Measurements from ENCODE around the gene VPS52. TPM values are rescaled to one million over a fixed set of nuclear protein-coding genes. Genes with fewer than 3 reads are reported as not detected.
"Not testable (repeated sequence)": the region's sequence is repeated elsewhere in the genome, so short reads cannot be mapped to it uniquely, and the experiment has no call there.

Gene VPS52
- polyA plus RNA-seq, 3 donors, result 69.2 to 99.3 (median 74.0) TPM

DNA sequence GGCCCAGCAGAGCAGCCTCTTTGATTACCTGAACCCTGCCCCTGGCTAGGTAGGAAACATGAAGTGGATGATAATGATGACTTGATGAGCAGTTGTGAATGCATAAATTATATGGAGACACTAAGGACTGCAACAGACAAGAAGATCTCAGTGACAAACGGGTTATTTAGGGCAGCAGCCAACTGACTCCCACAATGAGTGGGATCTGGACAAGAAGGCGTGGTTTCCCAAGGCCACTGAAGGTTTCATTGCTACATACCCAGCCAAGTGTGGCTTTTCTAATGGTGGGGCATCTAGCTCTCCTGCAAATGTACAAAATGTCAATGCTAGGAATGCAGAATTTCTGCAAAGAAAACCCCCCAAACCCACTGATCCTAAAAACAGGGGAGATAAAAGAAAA is 33.9 kb downstream of the VPS52 start:
- DNase-seq (ENCODE audit: extremely low read depth in 1 of 11, low read depth in 9 of 11, low spot score in 4 of 11), result no peak

DNA sequence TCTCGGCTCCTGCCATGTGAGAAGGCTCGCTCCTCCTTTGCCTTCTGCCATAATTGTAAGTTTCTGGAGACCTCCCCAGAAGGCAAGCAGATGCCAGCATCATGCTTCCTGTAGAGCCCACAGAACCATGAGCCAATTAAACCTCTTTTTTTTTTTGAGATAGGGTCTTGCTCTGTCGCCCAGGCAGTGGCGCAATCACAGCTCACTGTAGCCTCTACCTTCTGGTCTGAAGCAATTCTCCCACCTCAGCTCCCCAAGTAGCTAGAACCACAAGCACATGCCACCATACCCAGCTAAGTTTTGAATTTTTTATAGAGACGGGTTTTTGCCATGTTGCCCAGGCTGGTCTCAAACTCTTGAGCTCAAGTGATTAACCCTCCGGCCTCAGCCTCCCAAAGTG is 34.8 kb downstream of the VPS52 start:
- DNase-seq (ENCODE audit: extremely low read depth in 1 of 11, low read depth in 9 of 11, low spot score in 4 of 11), result no peak

DNA sequence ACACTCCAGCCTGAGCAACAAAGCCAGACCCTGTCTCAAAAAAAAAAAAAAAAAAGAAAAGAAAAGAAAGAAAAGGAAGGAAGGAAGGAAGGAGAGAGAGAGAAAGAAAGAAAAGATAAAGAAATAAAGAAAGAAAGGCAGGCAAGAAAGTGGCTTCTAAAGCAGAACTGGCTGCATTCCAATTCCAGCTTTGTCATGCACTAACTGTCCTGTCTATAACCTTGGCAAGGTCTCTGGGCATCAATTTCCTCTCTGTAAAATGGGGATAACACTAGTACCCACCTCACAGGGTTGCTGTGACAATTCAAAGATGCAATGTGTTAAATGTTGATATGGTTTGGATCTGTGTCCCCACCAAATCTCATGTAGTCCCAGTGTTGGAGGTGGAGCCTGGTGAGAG is 35.3 kb downstream of the VPS52 start:
- DNase-seq (ENCODE audit: extremely low read depth in 1 of 11, low read depth in 9 of 11, low spot score in 4 of 11), result no peak

DNA sequence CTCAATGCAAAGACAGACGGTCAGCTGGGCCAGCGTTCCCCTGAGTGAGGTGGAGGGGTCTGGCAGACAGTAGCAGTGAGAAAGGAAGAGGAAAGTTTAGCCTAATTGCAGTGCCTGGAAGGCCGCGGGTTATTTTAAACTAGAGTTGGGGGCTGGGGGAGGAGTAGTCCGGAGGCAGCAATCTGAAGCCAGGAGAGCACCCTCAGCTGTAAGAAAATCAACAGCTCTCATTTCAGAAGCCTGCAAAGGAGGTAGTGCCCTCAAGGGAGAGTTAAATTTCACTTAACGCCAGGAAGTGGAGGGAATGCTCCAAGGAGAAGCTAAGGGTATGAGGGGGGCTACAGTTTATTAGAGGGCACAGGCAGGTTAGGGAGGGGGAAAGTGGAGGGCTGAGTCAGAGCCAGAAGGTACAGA is 36.4 kb downstream of the VPS52 start:
- DNase-seq (ENCODE audit: extremely low read depth in 1 of 11, low read depth in 9 of 11, low spot score in 4 of 11), result peak in 5 of 11 donors; percentile 18 to 60 (median 54)

DNA sequence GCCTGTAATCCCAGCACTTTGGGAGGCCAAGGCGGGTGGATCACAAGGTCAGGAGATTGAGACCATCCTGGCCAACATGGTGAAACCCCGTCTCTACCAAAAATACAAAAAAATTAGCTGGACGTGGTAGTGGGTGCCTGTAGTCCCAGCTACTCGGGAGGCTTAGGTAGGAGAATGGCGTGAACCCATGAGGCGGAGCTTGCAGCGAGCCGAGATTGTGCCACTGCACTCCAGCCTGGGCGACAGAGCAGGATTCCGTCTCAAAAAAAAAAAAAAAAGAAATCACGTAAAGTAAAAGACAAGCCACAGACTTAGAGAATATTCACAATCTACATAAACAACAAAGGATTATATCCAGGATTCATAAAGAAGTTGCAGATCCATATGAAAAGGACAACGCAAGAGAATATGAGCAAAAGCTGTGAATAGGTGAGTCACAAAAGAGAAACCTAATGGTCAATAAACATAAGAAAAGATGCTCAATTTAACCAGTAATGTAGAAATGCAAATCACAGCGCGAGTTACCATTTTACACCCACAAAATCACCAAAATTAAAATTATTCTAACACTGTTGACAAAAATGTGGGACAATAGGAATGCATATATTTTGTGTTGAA is 45.1 kb downstream of the VPS52 start:
- not testable (repeated sequence) for DNase-seq (ENCODE audit: extremely low read depth in 1 of 11, low read depth in 9 of 11, low spot score in 4 of 11)

DNA sequence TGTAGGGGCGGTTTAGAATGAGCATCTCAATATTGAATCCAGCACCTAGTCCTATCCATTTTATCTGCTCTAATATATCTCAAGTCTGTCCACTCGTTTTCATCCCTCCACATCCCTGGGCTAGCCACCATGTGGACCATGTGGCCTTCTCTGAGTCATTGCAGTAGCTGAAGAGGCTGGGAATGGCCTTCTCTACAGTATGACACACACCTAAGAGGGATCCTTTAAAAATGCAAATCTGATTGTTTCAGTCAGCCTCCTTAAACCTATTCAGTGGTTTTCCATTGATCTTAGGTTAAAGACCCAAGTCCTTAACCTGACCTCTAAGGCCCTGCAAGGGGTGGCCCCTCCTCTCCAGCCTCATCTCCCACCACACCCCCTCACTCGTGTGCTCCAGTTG is 54.0 kb downstream of the VPS52 start:
- DNase-seq (ENCODE audit: extremely low read depth in 1 of 11, low read depth in 9 of 11, low spot score in 4 of 11), result no peak

DNA sequence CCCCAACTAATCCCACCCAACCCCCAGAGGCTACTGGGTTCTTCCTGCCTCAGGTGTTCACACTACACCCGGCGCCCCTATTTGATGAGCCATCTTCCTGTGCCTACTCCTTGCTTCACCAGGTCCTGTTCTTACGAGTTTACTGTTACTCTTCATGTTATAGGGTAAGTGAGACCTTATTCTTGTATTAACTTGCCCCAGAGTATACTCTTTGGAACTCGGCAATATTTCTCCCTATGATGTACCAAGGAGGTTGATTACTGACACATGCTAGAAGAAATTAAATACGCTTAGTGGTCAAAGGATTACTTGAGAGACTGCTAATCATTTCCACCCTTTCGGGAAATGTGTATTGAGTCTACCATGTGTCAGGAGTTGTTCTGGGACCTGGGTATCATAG is 54.4 kb downstream of the VPS52 start:
- DNase-seq (ENCODE audit: extremely low read depth in 1 of 11, low read depth in 9 of 11, low spot score in 4 of 11), result no peak

DNA sequence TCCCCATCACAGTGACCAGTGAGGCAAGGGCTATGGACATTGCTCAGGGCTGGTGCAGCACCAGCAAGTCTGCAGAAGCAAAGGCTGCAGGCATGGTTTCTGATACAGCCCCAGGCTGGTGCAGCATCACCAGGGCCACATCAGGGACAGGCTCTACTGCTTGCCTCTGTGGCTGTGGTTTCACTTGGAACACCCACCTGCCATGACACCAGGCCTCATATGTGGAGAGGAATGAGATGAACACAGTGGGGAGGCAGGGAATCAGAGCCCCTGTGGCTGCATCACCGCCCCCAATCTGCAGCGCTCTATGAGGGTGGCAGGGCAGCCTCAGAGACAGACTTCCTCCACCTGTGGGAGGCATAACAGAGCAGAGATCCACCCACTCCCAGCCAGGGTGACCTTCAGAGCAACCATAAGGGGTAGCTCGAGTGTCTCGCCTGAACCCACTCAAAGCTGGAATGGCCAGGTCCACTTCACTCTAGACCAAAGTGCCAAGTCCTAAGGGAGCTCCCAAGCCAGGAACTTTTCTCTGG is 55.5 kb downstream of the VPS52 start:
- no peak for DNase-seq (ENCODE audit: extremely low read depth in 1 of 11, low read depth in 9 of 11, low spot score in 4 of 11)

DNA sequence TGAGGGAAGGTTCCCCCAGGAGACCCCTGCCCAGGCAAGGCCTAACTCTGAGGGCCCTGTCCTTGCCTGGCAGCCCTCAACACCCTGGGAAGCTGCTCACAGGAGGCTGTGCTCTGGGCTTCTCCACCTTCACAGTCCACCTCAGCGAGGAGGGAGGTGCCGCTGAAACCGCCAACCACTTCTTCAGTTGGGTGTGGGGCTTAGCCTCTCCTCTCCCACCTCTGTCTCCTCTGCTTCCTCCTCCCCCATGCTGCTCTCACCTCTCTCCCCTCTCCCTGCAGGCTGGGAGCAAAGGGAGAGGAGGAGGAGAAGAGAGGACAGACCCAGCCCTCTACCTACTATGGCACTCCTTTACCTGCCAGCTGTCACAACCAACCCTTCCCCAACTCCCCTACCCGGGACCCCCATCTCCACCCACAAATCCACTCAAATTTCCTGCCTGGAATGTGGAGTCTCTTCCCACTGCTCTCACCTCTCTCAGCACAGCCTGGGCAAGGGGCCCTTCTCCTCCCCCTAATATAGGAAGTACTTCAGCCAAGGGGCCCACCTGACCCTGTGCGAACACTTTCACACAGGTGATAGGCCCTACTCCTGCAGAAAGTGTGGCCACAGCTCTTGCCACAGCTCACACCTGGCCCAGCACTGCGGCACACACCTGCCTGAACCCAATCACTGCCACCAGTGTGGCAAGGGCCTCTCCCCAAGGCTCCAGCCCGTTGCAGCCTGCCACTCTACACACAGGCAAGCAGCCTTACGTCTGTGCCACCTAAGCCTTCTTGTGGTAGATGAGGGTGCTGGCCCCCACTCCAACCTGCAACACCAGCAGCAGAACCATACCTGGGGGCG is 56.2 kb downstream of the VPS52 start:
- DNase-seq (ENCODE audit: extremely low read depth in 1 of 11, low read depth in 9 of 11, low spot score in 4 of 11), result no peak

DNA sequence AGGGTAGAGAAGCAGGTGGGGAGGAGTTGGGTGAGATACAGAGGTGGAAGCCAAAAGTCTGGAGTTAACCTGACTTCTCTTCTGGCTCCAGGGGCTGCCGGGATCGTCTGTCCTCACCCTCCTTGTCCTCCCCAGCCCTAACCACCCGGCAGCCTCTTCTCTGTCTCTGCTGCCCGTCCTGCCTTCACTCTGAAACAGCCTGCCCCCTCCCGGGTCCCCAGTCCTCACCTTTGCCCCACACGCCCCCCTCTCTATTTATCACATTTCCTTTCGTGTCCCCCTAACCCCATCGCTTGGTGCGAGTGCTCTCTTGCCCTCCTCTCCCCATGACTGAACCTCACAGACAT is 57.7 kb downstream of the VPS52 start:
- DNase-seq (ENCODE audit: extremely low read depth in 1 of 11, low read depth in 9 of 11, low spot score in 4 of 11), result no peak

DNA sequence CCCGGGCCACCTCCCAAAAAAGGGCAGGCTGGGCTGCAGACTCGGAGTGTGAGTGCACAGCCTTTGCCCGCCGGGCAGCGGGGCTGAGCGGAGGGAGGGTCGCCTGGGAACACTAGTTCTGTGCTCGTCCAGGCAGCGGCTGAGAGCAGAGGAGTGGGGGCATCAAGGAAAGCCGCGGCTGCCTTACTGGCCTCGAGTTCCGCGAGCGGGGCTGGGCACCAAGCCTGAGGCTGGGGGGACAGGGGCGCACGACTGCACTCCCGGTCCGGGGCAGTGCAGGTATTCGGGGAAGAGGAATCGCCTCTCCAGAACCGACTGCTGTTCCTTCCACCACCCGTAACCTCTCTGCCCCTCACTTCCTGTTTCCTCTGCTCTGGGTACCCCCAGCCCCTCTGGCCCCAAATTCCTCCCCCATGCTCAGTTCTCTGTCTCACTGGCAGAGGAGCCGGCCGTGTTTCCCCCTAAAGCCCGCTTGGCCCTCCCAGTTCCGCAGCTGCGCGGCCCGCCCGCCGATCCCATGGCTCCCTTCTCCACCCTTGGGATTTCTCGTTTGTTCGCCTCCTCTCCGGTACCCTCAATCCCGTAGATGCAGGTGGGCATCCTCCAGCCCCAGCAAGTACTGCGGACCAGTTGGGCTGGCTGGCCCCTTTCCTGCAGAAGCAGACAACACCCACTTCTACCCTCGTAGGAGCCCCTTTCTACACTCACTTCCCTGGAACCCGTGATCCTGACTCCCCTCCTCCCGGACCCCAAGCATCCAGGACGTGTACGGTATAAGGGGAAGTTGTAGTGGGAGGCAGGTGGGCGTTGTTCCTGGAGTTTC is 58.3 kb downstream of the VPS52 start:
- DNase-seq (ENCODE audit: extremely low read depth in 1 of 11, low read depth in 9 of 11, low spot score in 4 of 11), result no peak

DNA sequence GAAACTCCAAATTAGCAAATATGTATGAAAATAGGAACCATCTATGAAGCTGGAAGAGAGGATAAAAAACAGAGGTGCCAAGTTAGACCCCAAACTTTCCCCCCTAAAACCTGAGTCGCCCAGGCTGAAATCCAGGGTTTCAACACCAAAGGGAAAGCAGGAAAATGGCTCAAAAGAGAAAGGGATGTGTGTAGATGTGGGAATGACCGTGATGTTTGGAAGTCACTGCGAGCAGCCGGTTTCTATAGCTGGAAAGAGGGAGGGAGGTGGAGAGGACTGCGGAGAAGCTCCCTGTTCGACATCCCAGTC is 58.9 kb downstream of the VPS52 start:
- no peak for DNase-seq (ENCODE audit: extremely low read depth in 1 of 11, low read depth in 9 of 11, low spot score in 4 of 11)

DNA sequence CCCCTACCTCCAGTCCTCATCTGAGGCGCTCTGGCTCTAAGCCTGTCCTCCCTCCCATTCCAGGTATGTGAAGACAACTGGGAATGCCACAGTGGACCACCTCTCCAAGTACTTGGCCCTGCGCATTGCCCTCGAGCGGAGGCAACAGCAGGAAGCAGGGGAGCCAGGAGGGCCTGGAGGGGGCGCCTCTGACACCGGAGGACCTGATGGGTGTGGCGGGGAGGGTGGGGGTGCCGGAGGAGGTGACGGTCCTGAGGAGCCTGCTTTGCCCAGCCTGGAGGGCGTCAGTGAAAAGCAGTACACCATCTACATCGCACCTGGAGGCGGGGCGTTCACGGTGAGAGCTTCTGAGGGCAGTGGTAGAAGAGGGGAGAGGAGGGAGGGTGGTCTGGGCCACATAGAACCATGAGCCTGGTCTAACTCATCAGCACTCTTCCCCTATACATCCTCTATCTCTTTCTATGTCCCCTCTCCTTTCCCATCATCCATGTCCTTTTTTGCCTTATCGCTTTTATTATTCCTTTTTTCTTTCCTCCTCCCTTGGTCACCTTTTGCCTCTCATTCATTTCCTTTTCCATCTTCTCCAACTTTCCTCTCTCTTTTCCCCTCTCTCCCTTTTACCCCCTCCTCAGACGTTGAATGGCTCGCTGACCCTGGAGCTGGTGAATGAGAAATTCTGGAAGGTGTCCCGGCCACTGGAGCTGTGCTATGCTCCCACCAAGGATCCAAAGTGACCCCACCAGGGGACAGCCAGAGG is 59.8 kb downstream of the VPS52 start:
- no peak for DNase-seq (ENCODE audit: extremely low read depth in 1 of 11, low read depth in 9 of 11, low spot score in 4 of 11)

DNA sequence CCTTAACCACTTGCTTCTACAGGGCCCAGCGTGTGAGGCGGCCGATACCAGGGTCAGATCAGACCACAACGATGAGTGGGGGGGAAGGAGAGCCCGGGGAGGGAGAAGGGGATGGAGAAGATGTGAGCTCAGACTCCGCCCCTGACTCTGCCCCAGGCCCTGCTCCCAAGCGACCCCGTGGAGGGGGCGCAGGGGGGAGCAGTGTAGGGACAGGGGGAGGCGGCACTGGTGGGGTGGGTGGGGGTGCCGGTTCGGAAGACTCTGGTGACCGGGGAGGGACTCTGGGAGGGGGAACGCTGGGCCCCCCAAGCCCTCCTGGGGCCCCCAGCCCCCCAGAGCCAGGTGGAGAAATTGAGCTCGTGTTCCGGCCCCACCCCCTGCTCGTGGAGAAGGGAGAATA is 60.5 kb downstream of the VPS52 start:
- DNase-seq (ENCODE audit: extremely low read depth in 1 of 11, low read depth in 9 of 11, low spot score in 4 of 11), result no peak

DNA sequence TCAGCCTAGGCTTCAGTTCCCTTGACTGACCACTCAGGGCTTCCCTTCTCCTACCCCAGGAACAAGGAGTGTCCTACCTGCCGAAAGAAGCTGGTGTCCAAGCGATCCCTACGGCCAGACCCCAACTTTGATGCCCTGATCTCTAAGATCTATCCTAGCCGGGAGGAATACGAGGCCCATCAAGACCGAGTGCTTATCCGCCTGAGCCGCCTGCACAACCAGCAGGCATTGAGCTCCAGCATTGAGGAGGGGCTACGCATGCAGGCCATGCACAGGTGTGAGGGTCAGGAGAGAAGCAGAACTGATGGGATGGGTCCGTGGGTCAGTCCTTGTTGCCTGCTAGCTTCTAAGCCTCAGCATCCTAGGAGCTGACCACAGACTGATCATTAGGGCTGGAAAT is 61.8 kb downstream of the VPS52 start:
- DNase-seq (ENCODE audit: extremely low read depth in 1 of 11, low read depth in 9 of 11, low spot score in 4 of 11), result no peak

DNA sequence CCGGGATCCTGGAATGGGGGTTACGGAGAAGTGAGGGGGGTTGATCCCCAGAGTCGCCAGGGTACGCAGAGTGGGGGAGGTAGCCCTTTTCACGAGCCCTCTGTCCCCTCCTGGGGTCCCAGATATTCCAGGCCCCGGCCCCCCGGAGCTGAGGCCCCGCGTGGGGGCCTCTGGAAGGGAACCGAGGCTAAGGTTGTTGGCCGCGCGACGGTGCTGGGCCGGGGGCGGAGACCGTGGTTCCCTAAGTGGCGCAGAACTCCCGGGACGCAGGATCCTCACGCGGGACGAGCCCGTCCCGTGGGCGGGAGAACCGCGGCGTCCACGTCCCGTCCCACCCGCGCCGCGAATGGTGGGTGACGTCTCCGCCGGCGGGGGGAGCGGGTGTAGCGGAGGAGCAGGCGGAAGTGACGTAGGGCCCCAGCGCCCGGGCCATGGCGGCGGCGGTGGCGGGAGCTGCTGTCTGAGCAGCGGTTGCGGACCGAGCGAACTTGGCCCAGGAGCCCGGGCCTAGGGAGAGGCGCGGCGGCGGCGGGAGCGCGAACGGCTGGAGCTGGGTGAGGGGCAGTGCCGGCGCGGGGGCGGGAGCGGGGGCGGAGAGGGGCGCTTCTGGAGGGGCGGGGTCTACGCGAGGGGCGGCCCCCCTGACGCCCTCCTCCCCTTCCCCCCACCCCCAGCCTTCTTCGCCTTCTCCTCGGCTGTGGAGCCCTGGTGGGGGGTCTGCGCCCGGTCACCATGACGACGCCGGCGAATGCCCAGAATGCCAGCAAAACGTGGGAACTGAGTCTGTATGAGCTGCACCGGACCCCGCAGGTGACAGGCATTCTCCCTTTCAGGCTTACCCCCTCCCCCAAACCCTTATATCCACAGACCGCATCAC is 63.3 kb downstream of the VPS52 start, which contains the start of gene RING1:
Gene RING1 (plus strand): TSS at position 410 of the 877 bp plus-strand sequence. CDS start 323 bp downstream, at position 733.
- peak in 7 of 11 donors; percentile 58 to 84 (median 76) for DNase-seq (ENCODE audit: extremely low read depth in 1 of 11, low read depth in 9 of 11, low spot score in 4 of 11)

DNA sequence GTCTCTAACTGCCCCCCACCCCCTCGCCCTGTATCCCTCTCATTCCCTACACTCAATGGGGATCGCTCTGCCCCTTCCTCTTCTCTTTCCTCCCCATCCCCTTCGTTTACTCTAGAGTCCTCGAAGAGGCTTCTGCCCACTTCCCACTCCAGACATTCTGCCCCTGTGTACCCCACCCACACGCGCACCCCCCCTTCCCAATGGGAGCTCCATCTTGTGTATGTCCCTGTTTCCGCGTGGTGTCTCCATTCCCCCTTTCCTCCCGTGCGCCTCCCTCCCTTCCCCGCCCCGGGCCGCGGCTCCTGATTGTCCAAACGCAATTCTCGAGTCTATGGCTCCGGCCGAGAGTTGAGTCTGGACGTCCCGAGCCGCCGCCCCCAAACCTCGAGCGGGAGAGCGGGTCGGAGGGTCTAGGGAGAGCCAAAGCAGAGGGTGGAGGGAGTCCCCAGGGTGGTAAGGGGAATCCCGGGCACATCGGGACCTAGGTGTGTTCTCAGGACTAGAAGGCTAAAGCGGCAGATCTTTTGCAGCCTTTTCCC is 64.1 kb downstream of the VPS52 start:
- DNase-seq (ENCODE audit: extremely low read depth in 1 of 11, low read depth in 9 of 11, low spot score in 4 of 11), result no peak

Data from renal cortex interstitium (tissue), 11 donors.